Heart left ventricle (tissue), 16 donors: ENCODE results near the gene ELL. TPM values are rescaled to one million over a fixed set of nuclear protein-coding genes. Genes with fewer than 3 reads are reported as not detected.

ENCODE experiments used
- ATAC-seq, 4 donors: fragments of 200-7000 bp; cut with Tn5 transposase; one replicate each; pipeline ENCODE4 v1.9.1; 2020 to 2022; ENCODE audit warnings: moderate library complexity in 4 of 4, mild to moderate bottlenecking in 3 of 4, moderate number of reproducible peaks in 1 of 4
- DNase-seq, 5 donors: peaks; one replicate each; pipeline ENCODE4 v3.0.0-alpha.2; 2020
- H3K27ac ChIP-seq, 12 donors: fragments of 200-600 bp; sonication (generic) in 4 of 12; one replicate each; pipeline versions ENCODE4 v1.5.0 to v1.8.0; 2016 to 2022; ENCODE audit warnings: mild to moderate bottlenecking in 2 of 12
- H3K27me3 ChIP-seq, 9 donors: fragments of 200-600 bp; sonication (generic) in 2 of 9; one replicate each; pipeline versions ENCODE4 v1.5.1 to v1.8.0; 2016 to 2022; ENCODE audit warnings: mild to moderate bottlenecking in 3 of 9
- H3K36me3 ChIP-seq, 9 donors: fragments of 200-600 bp; sonication (generic) in 2 of 9; one replicate each; pipeline versions ENCODE4 v1.5.0 to v1.8.0; 2018 to 2022; ENCODE audit warnings: mild to moderate bottlenecking in 2 of 9
- H3K4me1 ChIP-seq, 12 donors: fragments of 200-600 bp; sonication (generic) in 4 of 12; one replicate each; pipeline versions ENCODE4 v1.5.0 to v1.8.0; 2016 to 2022; ENCODE audit warnings: mild to moderate bottlenecking in 3 of 12
- H3K4me3 ChIP-seq, 12 donors: fragments of 200-600 bp; sonication (generic) in 4 of 12; one replicate each; pipeline versions ENCODE4 v1.5.0 to v1.8.0; 2017 to 2022; ENCODE audit warnings: mild to moderate bottlenecking in 9 of 12, moderate library complexity in 4 of 12
- H3K9me3 ChIP-seq, 12 donors: fragments of 200-600 bp; sonication (generic) in 4 of 12; one replicate each; pipeline versions ENCODE4 v1.5.0 to v1.8.0; 2016 to 2022; ENCODE audit warnings: mild to moderate bottlenecking in 1 of 12
- CTCF ChIP-seq, 12 donors: fragments of 200-600 bp; sonication (generic) in 4 of 12; IDR thresholded peaks; one replicate each; pipeline versions ENCODE4 v1.5.0 to v1.8.0; 2018 to 2022; ENCODE audit warnings: antibody characterized with exemption in 12 of 12, mild to moderate bottlenecking in 5 of 12
- POLR2A ChIP-seq, 2 donors: fragments of 450-650 bp; IDR thresholded peaks; one replicate each; pipeline ENCODE4 v1.6.1; 2017; ENCODE audit warnings: antibody characterized with exemption in 2 of 2, mild to moderate bottlenecking in 2 of 2, moderate library complexity in 2 of 2
- WGBS, 4 donors: extraction: QIAGEN DNeasy Blood & Tissue Kit in 2 of 4; methylation state at CpG; one replicate each; pipeline versions ENCODE4 v1.1.5 to v1.1.7; 2013 to 2018; 5-methylcytosine and 5-hydroxymethylcytosine counted together
- intact Hi-C, 10 donors: fragments of 100-400 bp; cut with DNase I; formaldehyde crosslinking; loops; one replicate each; pipeline versions ENCODE4 v1.11.1 to v1.14.2; 2022
- polyA plus RNA-seq, 2 donors: library from polyadenylated mRNA; stranded (reverse); fragments of 200-250 nt; gene quantifications; one replicate each; pipeline ENCODE4 v1.2.3, GENCODE V29; 2013
- total RNA-seq, 9 donors: library from RNA; depleted of rRNA in 2 of 9; stranded (reverse); fragments of >200 nt in 2 of 9; fragmentation: NEBNext Ultra II Directional in 3 of 9; extraction: Animal tissue kit (Norgen Biotek cat#: 25700) in 3 of 9; gene quantifications; one replicate each; pipeline versions ENCODE4 v1.1.0 to v1.2.4, GENCODE V29; 2016 to 2023
- donor health status: ischemic (EF 13 %, LVEDD 7.1; RV severe dilation, severe dysfunction).
- donor health status: healthy with polysubstance abuse.
- donor health status: DM: no; HTN: yes; CAD: no.
- donor health status: DM: no; HTN: no; CAD: no.
- donor health status: ischemic (EF 25% LVEDD 6.9; RV normal size, moderate dysfunction).
- donor health status: ischemic (EF 25% LVEDD 5.7; RV mildly dilated, moderate dysfunction).
- donor health status: healthy.
- donor health status: DM: yes; HTN: yes; CAD: no.
- donor health status: ischemic (EF 35%, LVEDD 5.7; RV mildly dilated, moderate dysfunction).
- donor health status: nonischemic (EF 11% LVEDD 7.7; RV severe dilation, severe dysfunction).
- donor health status: DM: yes; HTN: yes; CAD: no.
- donor health status: PGD.
- donor health status: ischemic (EF 29% LVEDD 5.4; RV normal size, mild dysfunction).
- donor health status: nonischemic (EF 23%, LVEDD 6.1; RV moderate dilation, normal function).

ELL gene
- total and polyA plus RNA-seq, 11 donors: 5.9 to 17.8 (median 7.3) TPM

GRCh38 chr19:18446145-18446810, 75.6 kb downstream of the ELL start:
- Histone ChIP-seq H3K4me1 (peaks cover 0 to 18% (median 7%) of the 10 kb centered on the region in 12 donors), H3K9me3 (no peaks in the 10 kb centered on the region), H3K27ac (no peak overlapping the region), H3K4me3 (no peak overlapping the region), H3K27me3 (no peaks in the 10 kb centered on the region), H3K36me3 (peaks cover 4 to 85% (median 74%) of the 10 kb centered on the region in 9 donors)
- ATAC-seq (no peak), DNase-seq (no peak)
- intact Hi-C loops: loop anchor here in 2 of 10 donors (10.0 kb wide), 2 partner anchors 229 to 399 kb away; no protein-coding TSS in a partner anchor
- WGBS, 4 donors: 66 to 78% (median 69%) methylated on average over 8 to 34 of the region's 34 CpGs
- TF ChIP-seq CTCF (IDR thresholded peaks at IDR 0.05): no peak
- TF ChIP-seq POLR2A (IDR thresholded peaks at IDR 0.05): no peak

GRCh38 chr19:18445262-18445948, 76.5 kb downstream of the ELL start:
- H3K27me3 ChIP-seq: no peaks in the 10 kb centered on the region
- intact Hi-C loops: loop anchor here in 2 of 10 donors (10.0 kb wide), 2 partner anchors 229 to 399 kb away; no protein-coding TSS in a partner anchor
- H3K9me3 ChIP-seq: no peaks in the 10 kb centered on the region
- no peak overlapping the region for H3K4me3 ChIP-seq
- DNase-seq: no peak
- no peak overlapping the region for H3K27ac ChIP-seq
- peaks cover 4 to 80% (median 69%) of the 10 kb centered on the region in 9 donors for H3K36me3 ChIP-seq
- H3K4me1 ChIP-seq: peaks cover 0 to 9% (median 0%) of the 10 kb centered on the region in 12 donors
- ATAC-seq: no peak
- 73 to 82% (median 79%) methylated on average over 14 to 15 of the region's 15 CpGs for WGBS, 4 donors
- TF ChIP-seq CTCF (IDR thresholded peaks at IDR 0.05) (no peak), POLR2A (IDR thresholded peaks at IDR 0.05) (no peak)

- intact Hi-C loops: loop anchor here in 2 of 10 donors (10.0 kb wide), 2 partner anchors 230 to 400 kb away; no protein-coding TSS in a partner anchor
- 91 to 94% (median 93%) methylated on average over 19 of the region's 19 CpGs for WGBS, 4 donors
Observed at GRCh38 chr19:18444513-18444912, 77.4 kb downstream of the ELL start.

More at GRCh38 chr19:18444513-18444912, 77.4 kb downstream of the ELL start:
- no peaks in the 10 kb centered on the region for H3K9me3 ChIP-seq
- ATAC-seq: no peak
- DNase-seq: no peak
- H3K4me3 ChIP-seq: no peak overlapping the region
- H3K27me3 ChIP-seq: no peaks in the 10 kb centered on the region
- no peak overlapping the region for H3K27ac ChIP-seq
- peaks cover 0 to 7% (median 0%) of the 10 kb centered on the region in 12 donors for H3K4me1 ChIP-seq
- no peak for TF ChIP-seq CTCF (IDR thresholded peaks at IDR 0.05)
- TF ChIP-seq POLR2A (IDR thresholded peaks at IDR 0.05): no peak
- H3K36me3 ChIP-seq: peaks cover 4 to 71% (median 60%) of the 10 kb centered on the region in 9 donors
